Erythroblast (primary cell): ENCODE results near the gene CDH13.

Experiments used
- GATA1 ChIP-seq: IDR thresholded peaks from 2 replicates; pipeline ENCODE4 v1.6.1; 2011; ENCODE audit warnings: low read depth, mild to moderate bottlenecking, control low read depth, low read length, moderate library complexity
- POLR2A ChIP-seq: IDR thresholded peaks from 2 replicates; pipeline ENCODE4 v1.6.1; 2011; ENCODE audit warnings: mild to moderate bottlenecking, low read length

- TF ChIP-seq POLR2A: no peak
- no peak for TF ChIP-seq GATA1
These were observed 652.5 kb downstream of the CDH13 start for GRCh38 chr16:83279251-83279650.
